HFFc6 (cell line): Measurements from ENCODE around the gene LIPC. TPM values are rescaled to one million over a fixed set of nuclear protein-coding genes. Genes with fewer than 3 reads are reported as not detected.

ENCODE experiments used
- DNase-seq: peaks from one replicate; pipeline ENCODE4 v3.0.0-alpha.2; 2018
- H3K27ac Mint-ChIP-seq: 2 replicates; pipeline ENCODE4 v1.8.0; 2020; ENCODE audit warnings: mild to moderate bottlenecking, mixed read lengths
- H3K27me3 Mint-ChIP-seq: 2 replicates; pipeline ENCODE4 v1.8.0; 2021; ENCODE audit warnings: mild to moderate bottlenecking, moderate library complexity, mixed read lengths; ENCODE audit not compliant: insufficient read depth
- H3K36me3 Mint-ChIP-seq: 2 replicates; pipeline ENCODE4 v1.8.0; 2021; ENCODE audit warnings: low read depth, mixed read lengths
- H3K4me1 Mint-ChIP-seq: 2 replicates; pipeline ENCODE4 v1.8.0; 2020; ENCODE audit warnings: low read depth, mixed read lengths
- H3K4me3 Mint-ChIP-seq: 2 replicates; pipeline ENCODE4 v1.8.0; 2020; ENCODE audit warnings: mild to moderate bottlenecking, moderate library complexity, mixed read lengths
- H3K9me3 Mint-ChIP-seq: 2 replicates; pipeline ENCODE4 v1.8.0; 2020; ENCODE audit warnings: mild to moderate bottlenecking, mixed read lengths
- total RNA-seq, 6 experiments: library from RNA; stranded (reverse); fragmentation: NEBNext Ultra II Directional; extraction: Animal tissue kit (Norgen Biotek cat#: 25700); gene quantifications; 2 replicates in 1 of 6; 3 replicates in 5 of 6; pipeline ENCODE4 v1.2.3, GENCODE V29; 2021
- TF ChIP-seq, protein P1 (sequence below): fragments of 200-600 bp; sonication (generic); IDR thresholded peaks from 2 replicates; pipeline ENCODE4 v1.5.0; 2021; ENCODE audit warnings: antibody characterized with exemption, mild to moderate bottlenecking

Gene LIPC
- total RNA-seq, 6 experiments from 2014 or later = not detected

DNA sequence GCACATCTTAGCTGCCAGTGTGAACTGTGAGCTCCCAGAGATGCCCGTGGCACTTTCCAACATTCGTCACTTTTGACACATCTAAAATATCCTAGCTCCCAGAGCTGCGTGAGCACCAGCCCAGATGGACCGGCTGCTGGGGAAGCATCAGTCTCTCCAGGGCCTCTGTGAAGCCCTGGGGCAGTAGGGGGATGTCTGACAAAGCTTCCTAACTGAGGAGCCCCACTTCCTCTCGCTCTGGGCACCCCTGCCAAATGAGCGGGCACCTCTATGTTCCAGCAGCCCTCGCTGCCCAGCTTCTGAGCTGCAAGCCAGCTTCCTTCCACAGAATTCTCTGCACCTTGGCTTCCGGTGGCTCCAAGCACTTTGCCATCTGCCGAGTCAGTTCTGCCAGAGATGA is 91.1 kb downstream of the LIPC start:
- no peak overlapping the region for H3K4me3 Mint-ChIP-seq
- no peak overlapping the region for H3K27ac Mint-ChIP-seq
- no peak for DNase-seq
- H3K27me3 Mint-ChIP-seq = peaks cover 11% of the 10 kb centered on the region
- TF ChIP-seq, protein P1, sequence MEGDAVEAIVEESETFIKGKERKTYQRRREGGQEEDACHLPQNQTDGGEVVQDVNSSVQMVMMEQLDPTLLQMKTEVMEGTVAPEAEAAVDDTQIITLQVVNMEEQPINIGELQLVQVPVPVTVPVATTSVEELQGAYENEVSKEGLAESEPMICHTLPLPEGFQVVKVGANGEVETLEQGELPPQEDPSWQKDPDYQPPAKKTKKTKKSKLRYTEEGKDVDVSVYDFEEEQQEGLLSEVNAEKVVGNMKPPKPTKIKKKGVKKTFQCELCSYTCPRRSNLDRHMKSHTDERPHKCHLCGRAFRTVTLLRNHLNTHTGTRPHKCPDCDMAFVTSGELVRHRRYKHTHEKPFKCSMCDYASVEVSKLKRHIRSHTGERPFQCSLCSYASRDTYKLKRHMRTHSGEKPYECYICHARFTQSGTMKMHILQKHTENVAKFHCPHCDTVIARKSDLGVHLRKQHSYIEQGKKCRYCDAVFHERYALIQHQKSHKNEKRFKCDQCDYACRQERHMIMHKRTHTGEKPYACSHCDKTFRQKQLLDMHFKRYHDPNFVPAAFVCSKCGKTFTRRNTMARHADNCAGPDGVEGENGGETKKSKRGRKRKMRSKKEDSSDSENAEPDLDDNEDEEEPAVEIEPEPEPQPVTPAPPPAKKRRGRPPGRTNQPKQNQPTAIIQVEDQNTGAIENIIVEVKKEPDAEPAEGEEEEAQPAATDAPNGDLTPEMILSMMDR = no peak
- H3K9me3 Mint-ChIP-seq = no peaks in the 10 kb centered on the region
- H3K36me3 Mint-ChIP-seq = no peaks in the 10 kb centered on the region
- peaks cover 25% of the 10 kb centered on the region for H3K4me1 Mint-ChIP-seq

DNA sequence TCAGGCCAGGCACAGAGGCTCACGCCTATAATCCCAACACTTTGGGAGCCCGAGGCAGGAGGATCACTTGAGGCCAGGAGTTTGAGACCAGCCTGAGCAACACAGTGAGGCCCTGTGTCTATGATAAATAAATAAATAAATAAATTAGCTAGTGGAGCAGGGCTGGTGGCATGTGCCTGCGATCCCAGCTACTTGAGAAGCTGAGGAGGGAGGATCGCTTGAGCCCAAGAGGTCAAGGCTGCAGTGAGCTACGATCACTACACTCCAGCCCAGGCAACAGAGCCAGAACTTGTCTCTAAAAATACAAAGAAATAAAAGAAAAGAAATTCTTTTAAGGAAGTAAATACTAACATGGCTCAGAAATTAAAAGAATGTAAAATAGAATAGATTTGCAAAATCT is 91.8 kb downstream of the LIPC start:
- Mint-ChIP-seq H3K36me3 (no peaks in the 10 kb centered on the region), H3K27ac (no peak overlapping the region)

DNA sequence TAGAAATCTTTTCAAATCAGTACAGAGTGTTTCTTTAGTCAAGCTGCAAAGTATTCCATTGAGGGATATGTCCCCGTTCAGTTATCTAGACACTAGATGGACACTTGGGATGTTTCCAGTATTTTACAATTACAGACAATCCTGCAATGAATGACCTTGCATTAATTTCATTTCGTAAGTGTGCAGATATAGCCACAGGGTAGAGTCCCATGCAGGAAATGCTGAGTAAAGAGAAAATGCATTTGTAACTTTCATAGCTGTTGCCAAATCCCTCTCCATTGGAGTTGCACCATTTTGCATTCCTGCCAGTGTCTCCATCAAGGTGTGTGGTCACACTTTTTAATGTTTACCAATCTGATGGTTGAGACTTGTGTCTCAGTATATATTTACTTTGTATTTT is 92.5 kb downstream of the LIPC start:
- Mint-ChIP-seq H3K4me1 (peaks cover 34% of the 10 kb centered on the region), H3K27ac (no peak overlapping the region), H3K9me3 (no peaks in the 10 kb centered on the region), H3K4me3 (no peak overlapping the region), H3K27me3 (peaks cover 11% of the 10 kb centered on the region), H3K36me3 (no peaks in the 10 kb centered on the region)
- TF ChIP-seq, protein P1 = no peak
- DNase-seq = no peak

More for the DNA sequence above, 91.8 kb downstream of the LIPC start:
- H3K4me3 Mint-ChIP-seq = no peak overlapping the region
- no peak for DNase-seq
- H3K4me1 Mint-ChIP-seq = peaks cover 33% of the 10 kb centered on the region
- no peaks in the 10 kb centered on the region for H3K9me3 Mint-ChIP-seq
- TF ChIP-seq, protein P1 = no peak
- peaks cover 11% of the 10 kb centered on the region for H3K27me3 Mint-ChIP-seq

DNA sequence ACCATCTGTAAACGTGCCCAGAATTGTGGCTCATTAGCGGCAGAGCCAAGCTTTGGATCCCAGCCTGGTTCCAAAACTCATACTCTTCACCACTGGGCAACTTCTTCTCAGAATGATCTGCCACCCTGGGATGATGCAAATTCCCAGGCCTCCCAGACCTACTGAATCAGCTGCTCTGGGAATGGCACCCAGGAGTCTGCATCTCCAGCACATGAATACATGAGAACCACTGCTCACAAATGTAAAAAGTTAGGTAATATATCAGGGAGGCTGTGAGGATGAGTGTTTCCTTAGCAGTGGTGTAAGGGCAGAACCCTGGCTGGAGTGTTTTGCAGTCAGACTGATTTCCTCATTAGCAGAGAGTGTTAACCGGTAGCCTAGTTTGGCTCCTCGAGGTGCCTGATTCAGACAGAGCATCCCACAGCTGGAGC is 94.2 kb downstream of the LIPC start:
- H3K27me3 Mint-ChIP-seq = peaks cover 15% of the 10 kb centered on the region
- DNase-seq = no peak
- no peaks in the 10 kb centered on the region for H3K9me3 Mint-ChIP-seq

DNA sequence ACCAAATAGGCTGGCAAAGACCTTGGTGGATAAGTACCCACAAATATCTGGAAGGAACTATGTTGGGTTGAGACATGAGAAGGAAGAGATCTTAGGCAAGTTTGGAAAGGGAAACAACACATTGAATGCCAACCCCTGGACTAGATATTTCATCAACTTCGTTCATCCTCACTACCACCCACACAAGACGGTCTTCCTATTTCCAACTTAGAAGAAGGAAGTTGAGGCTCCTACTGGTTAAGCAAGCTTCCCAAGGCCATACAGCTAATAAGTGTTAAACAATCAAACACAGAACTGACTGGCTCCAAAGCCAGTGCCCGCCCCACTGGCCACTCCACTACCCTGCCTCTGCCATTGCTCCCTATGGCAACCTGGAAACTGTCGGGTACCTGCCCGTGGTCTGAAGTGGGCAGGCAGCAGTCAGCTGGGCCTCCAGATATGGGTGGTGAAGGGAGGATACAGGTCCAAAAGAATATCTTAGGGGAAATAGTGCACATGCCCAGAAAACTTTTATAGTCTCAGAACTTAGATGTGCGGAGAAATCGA is 94.9 kb downstream of the LIPC start:
- Mint-ChIP-seq H3K9me3 (no peaks in the 10 kb centered on the region), H3K36me3 (no peaks in the 10 kb centered on the region), H3K4me3 (no peak overlapping the region), H3K27me3 (peaks cover 15% of the 10 kb centered on the region), H3K4me1 (peaks cover 26% of the 10 kb centered on the region), H3K27ac (no peak overlapping the region)
- DNase-seq = no peak
- TF ChIP-seq, protein P1 = no peak

More for the DNA sequence above, 94.2 kb downstream of the LIPC start:
- TF ChIP-seq, protein P1 = no peak
- Mint-ChIP-seq H3K27ac (no peak overlapping the region), H3K4me1 (peaks cover 33% of the 10 kb centered on the region), H3K36me3 (no peaks in the 10 kb centered on the region), H3K4me3 (no peak overlapping the region)
